ENCODE data around the gene DNAJB5.

GRCh38 chr9:34995670-34996060 lies 6.1 kb downstream of the DNAJB5 start:
- TF ChIP-seq NRF1 (IDR thresholded peaks at IDR 0.05; ENCODE audit: low read depth, low read length): no peak
- TF ChIP-seq, protein P1, sequence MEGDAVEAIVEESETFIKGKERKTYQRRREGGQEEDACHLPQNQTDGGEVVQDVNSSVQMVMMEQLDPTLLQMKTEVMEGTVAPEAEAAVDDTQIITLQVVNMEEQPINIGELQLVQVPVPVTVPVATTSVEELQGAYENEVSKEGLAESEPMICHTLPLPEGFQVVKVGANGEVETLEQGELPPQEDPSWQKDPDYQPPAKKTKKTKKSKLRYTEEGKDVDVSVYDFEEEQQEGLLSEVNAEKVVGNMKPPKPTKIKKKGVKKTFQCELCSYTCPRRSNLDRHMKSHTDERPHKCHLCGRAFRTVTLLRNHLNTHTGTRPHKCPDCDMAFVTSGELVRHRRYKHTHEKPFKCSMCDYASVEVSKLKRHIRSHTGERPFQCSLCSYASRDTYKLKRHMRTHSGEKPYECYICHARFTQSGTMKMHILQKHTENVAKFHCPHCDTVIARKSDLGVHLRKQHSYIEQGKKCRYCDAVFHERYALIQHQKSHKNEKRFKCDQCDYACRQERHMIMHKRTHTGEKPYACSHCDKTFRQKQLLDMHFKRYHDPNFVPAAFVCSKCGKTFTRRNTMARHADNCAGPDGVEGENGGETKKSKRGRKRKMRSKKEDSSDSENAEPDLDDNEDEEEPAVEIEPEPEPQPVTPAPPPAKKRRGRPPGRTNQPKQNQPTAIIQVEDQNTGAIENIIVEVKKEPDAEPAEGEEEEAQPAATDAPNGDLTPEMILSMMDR (IDR thresholded peaks at IDR 0.05): no peak
- no peak for TF ChIP-seq ELF1 (IDR thresholded peaks at IDR 0.05)
- TF ChIP-seq, protein P2, sequence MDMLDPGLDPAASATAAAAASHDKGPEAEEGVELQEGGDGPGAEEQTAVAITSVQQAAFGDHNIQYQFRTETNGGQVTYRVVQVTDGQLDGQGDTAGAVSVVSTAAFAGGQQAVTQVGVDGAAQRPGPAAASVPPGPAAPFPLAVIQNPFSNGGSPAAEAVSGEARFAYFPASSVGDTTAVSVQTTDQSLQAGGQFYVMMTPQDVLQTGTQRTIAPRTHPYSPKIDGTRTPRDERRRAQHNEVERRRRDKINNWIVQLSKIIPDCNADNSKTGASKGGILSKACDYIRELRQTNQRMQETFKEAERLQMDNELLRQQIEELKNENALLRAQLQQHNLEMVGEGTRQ (IDR thresholded peaks at IDR 0.05; ENCODE audit: borderline replicate concordance, low read depth, low read length): no peak
- no peak for TF ChIP-seq MXI1 (IDR thresholded peaks at IDR 0.05; ENCODE audit: low read depth, low read length)
- TF ChIP-seq POLR2AphosphoS5 (IDR thresholded peaks at IDR 0.05; ENCODE audit: low read depth, low read length): no peak
